ENCODE measurements around the gene MLXIPL. TPM values are rescaled to one million over a fixed set of nuclear protein-coding genes. Genes with fewer than 3 reads are reported as not detected.
"Not testable (repeated sequence)": the region's sequence is repeated elsewhere in the genome, so short reads cannot be mapped to it uniquely, and the experiment has no call there.

Gene MLXIPL
- polyA plus RNA-seq, 1 experiment: not detected

GRCh38 chr7:73659983-73660382 is 35.7 kb upstream of the MLXIPL start:
- ChIA-PET POLR2A (no interaction called here), CTCF (no interaction called here)
- Histone ChIP-seq H3K4me3 (ENCODE audit: low read depth, low read length) (no peak overlapping the region), H3K36me3 (ENCODE audit: control insufficient read depth, insufficient read depth, low read length) (no peaks in the 10 kb centered on the region), H3K27me3 (ENCODE audit: control insufficient read depth, insufficient read depth, low read length) (no peaks in the 10 kb centered on the region)
- no peak for TF ChIP-seq CTCF (IDR thresholded peaks at IDR 0.05; ENCODE audit: insufficient read depth, low read depth, low read length)
- no peak for DNase-seq (ENCODE audit: low read depth)

- DNase-seq (ENCODE audit: low read depth); POLR2A ChIA-PET; H3K27me3 ChIP-seq (ENCODE audit: control insufficient read depth, insufficient read depth, low read length); H3K4me3 ChIP-seq (ENCODE audit: low read depth, low read length); H3K36me3 ChIP-seq (ENCODE audit: control insufficient read depth, insufficient read depth, low read length); CTCF ChIA-PET: not testable (repeated sequence)
Measured at GRCh38 chr7:73655309-73655708, 31.0 kb upstream of the MLXIPL start.

- DNase-seq (ENCODE audit: low read depth): no peak
- ChIA-PET POLR2A (no interaction called here), CTCF (interaction anchor here (0.8 to 1.0 kb wide), 2 partner anchors 73 to 87 kb away, joined by 3 read pairs; no protein-coding TSS in a partner anchor)
- peaks cover 19% of the 10 kb centered on the region for H3K27me3 ChIP-seq (ENCODE audit: control insufficient read depth, insufficient read depth, low read length)
- TF ChIP-seq CTCF (IDR thresholded peaks at IDR 0.05; ENCODE audit: insufficient read depth, low read depth, low read length): no peak
- no peaks in the 10 kb centered on the region for H3K36me3 ChIP-seq (ENCODE audit: control insufficient read depth, insufficient read depth, low read length)
- H3K4me3 ChIP-seq (ENCODE audit: low read depth, low read length): no peak overlapping the region
Measured at GRCh38 chr7:73652541-73652949, 28.2 kb upstream of the MLXIPL start.

- Histone ChIP-seq H3K36me3 (ENCODE audit: control insufficient read depth, insufficient read depth, low read length) (no peaks in the 10 kb centered on the region), H3K4me3 (ENCODE audit: low read depth, low read length) (no peak overlapping the region), H3K27me3 (ENCODE audit: control insufficient read depth, insufficient read depth, low read length) (peaks cover 37% of the 10 kb centered on the region)
- ChIA-PET POLR2A (no interaction called here), CTCF (no interaction called here)
- no peak for DNase-seq (ENCODE audit: low read depth)
- no peak for TF ChIP-seq CTCF (IDR thresholded peaks at IDR 0.05; ENCODE audit: insufficient read depth, low read depth, low read length)
Measured at GRCh38 chr7:73650524-73650923, 26.2 kb upstream of the MLXIPL start.

GRCh38 chr7:73649576-73649975 is 25.3 kb upstream of the MLXIPL start:
- ChIA-PET POLR2A (no interaction called here), CTCF (interaction anchor here (0.8 kb wide), 1 partner anchor 76 kb away, joined by 4 read pairs; no protein-coding TSS in a partner anchor)
- H3K36me3 ChIP-seq (ENCODE audit: control insufficient read depth, insufficient read depth, low read length): no peaks in the 10 kb centered on the region
- H3K4me3 ChIP-seq (ENCODE audit: low read depth, low read length): no peak overlapping the region
- peaks cover 40% of the 10 kb centered on the region for H3K27me3 ChIP-seq (ENCODE audit: control insufficient read depth, insufficient read depth, low read length)
- TF ChIP-seq CTCF (IDR thresholded peaks at IDR 0.05; ENCODE audit: insufficient read depth, low read depth, low read length): no peak
- DNase-seq (ENCODE audit: low read depth): no peak

- H3K4me3 ChIP-seq (ENCODE audit: low read depth, low read length): no peak overlapping the region
Measured at GRCh38 chr7:73648593-73649332, 24.4 kb upstream of the MLXIPL start.

More at GRCh38 chr7:73648593-73649332, 24.4 kb upstream of the MLXIPL start:
- no peak for TF ChIP-seq CTCF (IDR thresholded peaks at IDR 0.05; ENCODE audit: insufficient read depth, low read depth, low read length)
- ChIA-PET CTCF (interaction anchor here (0.8 kb wide), 1 partner anchor 77 kb away, joined by 4 read pairs; no protein-coding TSS in a partner anchor), POLR2A (no interaction called here)
- DNase-seq (ENCODE audit: low read depth): no peak
- Histone ChIP-seq H3K27me3 (ENCODE audit: control insufficient read depth, insufficient read depth, low read length) (peaks cover 41% of the 10 kb centered on the region), H3K36me3 (ENCODE audit: control insufficient read depth, insufficient read depth, low read length) (no peaks in the 10 kb centered on the region)
